ENCODE data around the gene CTPS1. TPM values are rescaled to one million over a fixed set of nuclear protein-coding genes. Genes with fewer than 3 reads are reported as not detected.

Gene CTPS1
- total RNA-seq, 1 experiment from 2014 or later, result 73.4 TPM

DNA sequence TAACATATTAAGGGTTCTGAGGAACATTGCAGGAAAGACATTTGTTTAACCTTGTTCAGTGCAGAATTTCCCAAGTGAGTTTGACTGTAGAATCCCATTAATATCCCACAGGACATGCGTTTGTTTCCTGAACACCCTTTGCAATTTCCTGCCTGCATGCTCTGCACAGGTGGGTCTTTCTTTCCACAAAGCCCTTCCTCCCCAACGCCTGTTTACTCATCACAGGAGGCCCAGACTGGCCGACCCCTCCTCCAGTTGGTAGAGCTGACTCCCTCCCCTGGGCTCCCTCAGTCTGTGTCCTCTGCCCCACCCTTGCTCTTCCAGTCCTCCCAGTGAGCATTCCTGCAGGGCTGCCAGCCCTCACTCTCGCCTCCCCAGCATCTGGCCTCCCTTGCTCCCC, 47.5 kb upstream of the CTPS1 start (continued):
- TF ChIP-seq GRHL2 (CRISPR knock-in tag; IDR thresholded peaks at IDR 0.05; ENCODE audit: insufficient replicate concordance, severe bottlenecking), result no peak

DNA sequence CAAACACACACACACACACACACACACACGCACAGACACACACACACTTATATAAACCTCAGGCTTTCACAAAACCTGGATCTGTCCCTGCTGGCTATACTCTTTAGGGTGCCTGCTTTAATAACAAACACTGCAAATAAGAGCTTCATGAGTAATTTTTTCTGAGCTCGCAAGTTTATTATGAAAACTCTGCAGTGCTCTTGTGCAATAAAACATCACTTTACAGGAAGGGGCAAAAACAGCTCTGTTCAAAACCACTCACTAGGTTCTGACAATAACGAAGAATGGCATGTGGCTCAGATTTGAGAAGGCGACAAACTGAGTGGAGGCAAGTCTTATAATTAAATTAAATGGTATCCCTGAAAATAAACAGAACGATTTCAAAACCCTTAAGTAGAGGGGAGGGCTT, 42.6 kb upstream of the CTPS1 start:
- no peaks in the 10 kb centered on the region; the same call in 1 of the 2 replicates for H3K27me3 Mint-ChIP-seq (ENCODE audit: low read depth)
- H3K4me3 Mint-ChIP-seq, result no peak overlapping the region
- no peak for DNase-seq (ENCODE audit: low spot score)
- H3K27ac Mint-ChIP-seq, result no peak overlapping the region
- peaks cover 9% of the 10 kb centered on the region for H3K4me1 Mint-ChIP-seq
- no peaks in the 10 kb centered on the region for H3K9me3 Mint-ChIP-seq
- H3K36me3 Mint-ChIP-seq, result no peaks in the 10 kb centered on the region
- ChIA-PET CTCF (interaction anchor here (7.1 kb wide), 1 partner anchor 12 kb away, joined by 70 read pairs; no protein-coding TSS in a partner anchor), POLR2A (interaction anchor here (0.5 to 0.8 kb wide), 2 partner anchors 11 to 1990 kb away, joined by 4 to 5 read pairs; no protein-coding TSS in a partner anchor)
- TF ChIP-seq ELF4 (CRISPR knock-in tag; IDR thresholded peaks at IDR 0.05; ENCODE audit: low read depth) (no peak), JUN (CRISPR knock-in tag; IDR thresholded peaks at IDR 0.05) (no peak), IRF2 (CRISPR knock-in tag; IDR thresholded peaks at IDR 0.05; ENCODE audit: borderline replicate concordance, low read depth) (no peak), TCF7 (CRISPR knock-in tag; IDR thresholded peaks at IDR 0.05; ENCODE audit: low read depth) (no peak), CREM (CRISPR knock-in tag; IDR thresholded peaks at IDR 0.05) (no peak), OVOL2 (CRISPR knock-in tag; IDR thresholded peaks at IDR 0.05; ENCODE audit: borderline replicate concordance) (no peak), SOX15 (CRISPR knock-in tag; IDR thresholded peaks at IDR 0.05) (no peak), SP1 (CRISPR knock-in tag; conservative IDR thresholded peaks at IDR 0.05) (no peak)
- TF ChIP-seq, protein P1, sequence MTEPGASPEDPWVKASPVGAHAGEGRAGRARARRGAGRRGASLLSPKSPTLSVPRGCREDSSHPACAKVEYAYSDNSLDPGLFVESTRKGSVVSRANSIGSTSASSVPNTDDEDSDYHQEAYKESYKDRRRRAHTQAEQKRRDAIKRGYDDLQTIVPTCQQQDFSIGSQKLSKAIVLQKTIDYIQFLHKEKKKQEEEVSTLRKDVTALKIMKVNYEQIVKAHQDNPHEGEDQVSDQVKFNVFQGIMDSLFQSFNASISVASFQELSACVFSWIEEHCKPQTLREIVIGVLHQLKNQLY (CRISPR knock-in tag; IDR thresholded peaks at IDR 0.05), result no peak
- TF ChIP-seq, protein P2, sequence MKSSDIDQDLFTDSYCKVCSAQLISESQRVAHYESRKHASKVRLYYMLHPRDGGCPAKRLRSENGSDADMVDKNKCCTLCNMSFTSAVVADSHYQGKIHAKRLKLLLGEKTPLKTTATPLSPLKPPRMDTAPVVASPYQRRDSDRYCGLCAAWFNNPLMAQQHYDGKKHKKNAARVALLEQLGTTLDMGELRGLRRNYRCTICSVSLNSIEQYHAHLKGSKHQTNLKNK (CRISPR knock-in tag; IDR thresholded peaks at IDR 0.05), result no peak
- TF ChIP-seq, protein P3, sequence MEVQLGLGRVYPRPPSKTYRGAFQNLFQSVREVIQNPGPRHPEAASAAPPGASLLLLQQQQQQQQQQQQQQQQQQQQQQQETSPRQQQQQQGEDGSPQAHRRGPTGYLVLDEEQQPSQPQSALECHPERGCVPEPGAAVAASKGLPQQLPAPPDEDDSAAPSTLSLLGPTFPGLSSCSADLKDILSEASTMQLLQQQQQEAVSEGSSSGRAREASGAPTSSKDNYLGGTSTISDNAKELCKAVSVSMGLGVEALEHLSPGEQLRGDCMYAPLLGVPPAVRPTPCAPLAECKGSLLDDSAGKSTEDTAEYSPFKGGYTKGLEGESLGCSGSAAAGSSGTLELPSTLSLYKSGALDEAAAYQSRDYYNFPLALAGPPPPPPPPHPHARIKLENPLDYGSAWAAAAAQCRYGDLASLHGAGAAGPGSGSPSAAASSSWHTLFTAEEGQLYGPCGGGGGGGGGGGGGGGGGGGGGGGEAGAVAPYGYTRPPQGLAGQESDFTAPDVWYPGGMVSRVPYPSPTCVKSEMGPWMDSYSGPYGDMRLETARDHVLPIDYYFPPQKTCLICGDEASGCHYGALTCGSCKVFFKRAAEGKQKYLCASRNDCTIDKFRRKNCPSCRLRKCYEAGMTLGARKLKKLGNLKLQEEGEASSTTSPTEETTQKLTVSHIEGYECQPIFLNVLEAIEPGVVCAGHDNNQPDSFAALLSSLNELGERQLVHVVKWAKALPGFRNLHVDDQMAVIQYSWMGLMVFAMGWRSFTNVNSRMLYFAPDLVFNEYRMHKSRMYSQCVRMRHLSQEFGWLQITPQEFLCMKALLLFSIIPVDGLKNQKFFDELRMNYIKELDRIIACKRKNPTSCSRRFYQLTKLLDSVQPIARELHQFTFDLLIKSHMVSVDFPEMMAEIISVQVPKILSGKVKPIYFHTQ (CRISPR knock-in tag; IDR thresholded peaks at IDR 0.05), result no peak
- TF ChIP-seq, protein P4, sequence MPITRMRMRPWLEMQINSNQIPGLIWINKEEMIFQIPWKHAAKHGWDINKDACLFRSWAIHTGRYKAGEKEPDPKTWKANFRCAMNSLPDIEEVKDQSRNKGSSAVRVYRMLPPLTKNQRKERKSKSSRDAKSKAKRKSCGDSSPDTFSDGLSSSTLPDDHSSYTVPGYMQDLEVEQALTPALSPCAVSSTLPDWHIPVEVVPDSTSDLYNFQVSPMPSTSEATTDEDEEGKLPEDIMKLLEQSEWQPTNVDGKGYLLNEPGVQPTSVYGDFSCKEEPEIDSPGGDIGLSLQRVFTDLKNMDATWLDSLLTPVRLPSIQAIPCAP (CRISPR knock-in tag; IDR thresholded peaks at IDR 0.05), result no peak
- TF ChIP-seq, protein P5, sequence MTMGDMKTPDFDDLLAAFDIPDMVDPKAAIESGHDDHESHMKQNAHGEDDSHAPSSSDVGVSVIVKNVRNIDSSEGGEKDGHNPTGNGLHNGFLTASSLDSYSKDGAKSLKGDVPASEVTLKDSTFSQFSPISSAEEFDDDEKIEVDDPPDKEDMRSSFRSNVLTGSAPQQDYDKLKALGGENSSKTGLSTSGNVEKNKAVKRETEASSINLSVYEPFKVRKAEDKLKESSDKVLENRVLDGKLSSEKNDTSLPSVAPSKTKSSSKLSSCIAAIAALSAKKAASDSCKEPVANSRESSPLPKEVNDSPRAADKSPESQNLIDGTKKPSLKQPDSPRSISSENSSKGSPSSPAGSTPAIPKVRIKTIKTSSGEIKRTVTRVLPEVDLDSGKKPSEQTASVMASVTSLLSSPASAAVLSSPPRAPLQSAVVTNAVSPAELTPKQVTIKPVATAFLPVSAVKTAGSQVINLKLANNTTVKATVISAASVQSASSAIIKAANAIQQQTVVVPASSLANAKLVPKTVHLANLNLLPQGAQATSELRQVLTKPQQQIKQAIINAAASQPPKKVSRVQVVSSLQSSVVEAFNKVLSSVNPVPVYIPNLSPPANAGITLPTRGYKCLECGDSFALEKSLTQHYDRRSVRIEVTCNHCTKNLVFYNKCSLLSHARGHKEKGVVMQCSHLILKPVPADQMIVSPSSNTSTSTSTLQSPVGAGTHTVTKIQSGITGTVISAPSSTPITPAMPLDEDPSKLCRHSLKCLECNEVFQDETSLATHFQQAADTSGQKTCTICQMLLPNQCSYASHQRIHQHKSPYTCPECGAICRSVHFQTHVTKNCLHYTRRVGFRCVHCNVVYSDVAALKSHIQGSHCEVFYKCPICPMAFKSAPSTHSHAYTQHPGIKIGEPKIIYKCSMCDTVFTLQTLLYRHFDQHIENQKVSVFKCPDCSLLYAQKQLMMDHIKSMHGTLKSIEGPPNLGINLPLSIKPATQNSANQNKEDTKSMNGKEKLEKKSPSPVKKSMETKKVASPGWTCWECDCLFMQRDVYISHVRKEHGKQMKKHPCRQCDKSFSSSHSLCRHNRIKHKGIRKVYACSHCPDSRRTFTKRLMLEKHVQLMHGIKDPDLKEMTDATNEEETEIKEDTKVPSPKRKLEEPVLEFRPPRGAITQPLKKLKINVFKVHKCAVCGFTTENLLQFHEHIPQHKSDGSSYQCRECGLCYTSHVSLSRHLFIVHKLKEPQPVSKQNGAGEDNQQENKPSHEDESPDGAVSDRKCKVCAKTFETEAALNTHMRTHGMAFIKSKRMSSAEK (CRISPR knock-in tag; IDR thresholded peaks at IDR 0.05; ENCODE audit: borderline replicate concordance), result no peak
- TF ChIP-seq, protein P6, sequence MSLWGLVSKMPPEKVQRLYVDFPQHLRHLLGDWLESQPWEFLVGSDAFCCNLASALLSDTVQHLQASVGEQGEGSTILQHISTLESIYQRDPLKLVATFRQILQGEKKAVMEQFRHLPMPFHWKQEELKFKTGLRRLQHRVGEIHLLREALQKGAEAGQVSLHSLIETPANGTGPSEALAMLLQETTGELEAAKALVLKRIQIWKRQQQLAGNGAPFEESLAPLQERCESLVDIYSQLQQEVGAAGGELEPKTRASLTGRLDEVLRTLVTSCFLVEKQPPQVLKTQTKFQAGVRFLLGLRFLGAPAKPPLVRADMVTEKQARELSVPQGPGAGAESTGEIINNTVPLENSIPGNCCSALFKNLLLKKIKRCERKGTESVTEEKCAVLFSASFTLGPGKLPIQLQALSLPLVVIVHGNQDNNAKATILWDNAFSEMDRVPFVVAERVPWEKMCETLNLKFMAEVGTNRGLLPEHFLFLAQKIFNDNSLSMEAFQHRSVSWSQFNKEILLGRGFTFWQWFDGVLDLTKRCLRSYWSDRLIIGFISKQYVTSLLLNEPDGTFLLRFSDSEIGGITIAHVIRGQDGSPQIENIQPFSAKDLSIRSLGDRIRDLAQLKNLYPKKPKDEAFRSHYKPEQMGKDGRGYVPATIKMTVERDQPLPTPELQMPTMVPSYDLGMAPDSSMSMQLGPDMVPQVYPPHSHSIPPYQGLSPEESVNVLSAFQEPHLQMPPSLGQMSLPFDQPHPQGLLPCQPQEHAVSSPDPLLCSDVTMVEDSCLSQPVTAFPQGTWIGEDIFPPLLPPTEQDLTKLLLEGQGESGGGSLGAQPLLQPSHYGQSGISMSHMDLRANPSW (CRISPR knock-in tag; conservative IDR thresholded peaks at IDR 0.05; ENCODE audit: low read depth), result no peak
- no peak for ATAC-seq
